CD4-positive, alpha-beta T cell (primary cell): ENCODE measurements around the gene FAM110A. TPM values are rescaled to one million over a fixed set of nuclear protein-coding genes. Genes with fewer than 3 reads are reported as not detected.
"Not testable (repeated sequence)": the region's sequence is repeated elsewhere in the genome, so short reads cannot be mapped to it uniquely, and the experiment has no call there.

Source experiments
- ATAC-seq: fragments of 200-7000 bp; cut with Tn5 transposase; one replicate; pipeline ENCODE4 v1.10.0; 2022; ENCODE audit warnings: mild to moderate bottlenecking; ENCODE audit not compliant: poor library complexity
- CTCF ChIA-PET: fragments of 350-600 bp; sonication (Branson Sonifier 250); formaldehyde crosslinking; loops from one replicate; lab custom pipeline; 2021; ENCODE audit warnings: antibody characterized with exemption, inconsistent platforms; lab: Charles Lee
- POLR2A ChIA-PET: fragments of 350-600 bp; sonication (Branson Sonifier 250); formaldehyde crosslinking; loops from one replicate; lab custom pipeline; 2021; ENCODE audit warnings: antibody characterized with exemption, inconsistent platforms; lab: Charles Lee
- DNase-seq, 14 experiments: peaks; one replicate each; pipeline ENCODE4 v3.0.0-alpha.2; 2013 to 2020; ENCODE audit warnings: mixed read lengths in 2 of 14
- H3K27ac ChIP-seq, 2 donors: one replicate each; pipeline versions ENCODE4 v1.5.1 to v1.7.0; 2013; ENCODE audit warnings: low read length in 2 of 2, low read depth in 1 of 2, mild to moderate bottlenecking in 1 of 2
- H3K27me3 ChIP-seq, 2 experiments: 1 replicate in 1 of 2; 2 replicates in 1 of 2; pipeline versions ENCODE4 v1.6.1 to v1.7.0; 2013; ENCODE audit warnings: low read length in 2 of 2, control low read depth in 1 of 2, mild to moderate bottlenecking in 1 of 2, moderate library complexity in 1 of 2; ENCODE audit not compliant: insufficient read depth in 2 of 2, control insufficient read depth in 1 of 2
- H3K36me3 ChIP-seq: one replicate; pipeline ENCODE4 v1.6.1; 2013; ENCODE audit warnings: low read length, control low read depth; ENCODE audit not compliant: insufficient read depth
- H3K4me1 ChIP-seq: one replicate; pipeline ENCODE4 v1.6.1; 2013; ENCODE audit warnings: low read length, control low read depth; ENCODE audit not compliant: insufficient read depth
- H3K4me3 ChIP-seq: one replicate; pipeline ENCODE4 v1.5.1; 2013; ENCODE audit warnings: mild to moderate bottlenecking, low read length, moderate library complexity
- H3K9me3 ChIP-seq, 2 experiments: 1 replicate in 1 of 2; 2 replicates in 1 of 2; pipeline versions ENCODE4 v1.6.1 to v1.7.0; 2013; ENCODE audit warnings: low read length in 2 of 2, mild to moderate bottlenecking in 2 of 2, control low read depth in 1 of 2, moderate library complexity in 1 of 2; ENCODE audit not compliant: control insufficient read depth in 1 of 2, insufficient read depth in 1 of 2
- H3K27ac Mint-ChIP-seq: one replicate; pipeline ENCODE4 v1.8.0; 2020; ENCODE audit warnings: mixed read lengths
- H3K27me3 Mint-ChIP-seq: one replicate; pipeline ENCODE4 v1.8.0; 2021; ENCODE audit warnings: mixed read lengths
- H3K36me3 Mint-ChIP-seq: one replicate; pipeline ENCODE4 v1.8.0; 2021; ENCODE audit warnings: low read depth, mixed read lengths
- H3K4me1 Mint-ChIP-seq: one replicate; pipeline ENCODE4 v1.8.0; 2021; ENCODE audit warnings: low read depth, mixed read lengths
- H3K4me3 Mint-ChIP-seq: one replicate; pipeline ENCODE4 v1.8.0; 2020; ENCODE audit warnings: mild to moderate bottlenecking, mixed read lengths
- H3K9me3 Mint-ChIP-seq: one replicate; pipeline ENCODE4 v1.8.0; 2020; ENCODE audit warnings: mixed read lengths
- CTCF ChIP-seq: fragments of 200-600 bp; IDR thresholded peaks from one replicate; pipeline ENCODE4 v1.8.0; 2022; ENCODE audit warnings: antibody characterized with exemption, mild to moderate bottlenecking
- intact Hi-C, 2 experiments: fragments of 100-400 bp; cut with DNase I in 1 of 2; cut with micrococcal nuclease in 1 of 2; formaldehyde crosslinking; loops; one replicate each; pipeline versions ENCODE4 v1.15.1 to v1.9.0; 2023 to 2025; cut with DNase I, micrococcal nuclease
- total RNA-seq, 174 experiments: library from RNA in 2 of 174; stranded (reverse) in 2 of 174; gene quantifications; one replicate each; pipeline ENCODE4 v1.2.3 and lab custom pipeline; 2021 to 2026

Gene FAM110A
- total RNA-seq, 2 experiments from 2014 or later = 4.5 to 4.8 TPM

DNA sequence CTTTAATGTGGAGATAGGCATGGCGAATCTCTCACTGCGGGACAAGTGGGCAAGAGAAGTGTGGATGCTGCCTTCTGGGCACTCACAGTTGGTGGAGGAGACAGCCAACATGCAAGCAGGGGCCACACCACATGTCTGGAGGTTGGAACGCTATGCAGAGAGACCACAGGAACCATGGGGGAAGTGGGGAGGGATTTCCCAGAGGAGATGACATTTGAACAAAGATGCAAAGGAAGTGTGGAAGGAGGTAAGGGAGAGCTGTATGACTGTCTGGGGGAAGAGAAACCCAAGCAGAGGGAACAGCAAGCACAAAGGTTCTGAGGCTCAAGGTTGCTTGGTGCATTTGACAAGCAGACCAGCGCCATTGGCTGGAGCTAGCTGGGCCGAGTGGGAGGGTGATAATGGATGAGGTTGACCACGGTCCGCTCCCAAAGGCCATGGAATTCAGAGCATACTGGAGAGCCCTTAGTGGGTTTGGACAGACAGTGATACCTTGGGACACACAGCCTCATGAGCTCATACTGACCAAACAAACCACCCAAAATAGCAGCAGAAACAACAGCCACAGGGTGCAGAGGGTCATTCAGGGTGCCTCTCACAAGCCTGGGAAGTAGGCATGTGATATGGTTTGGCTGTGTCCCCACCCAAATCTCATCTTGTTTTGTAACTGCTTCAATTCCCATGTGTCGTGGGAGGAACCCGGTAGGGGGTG is 7.6 kb upstream of the FAM110A start:
- no peak for ATAC-seq
- H3K9me3 Mint-ChIP-seq = no peaks in the 10 kb centered on the region

DNA sequence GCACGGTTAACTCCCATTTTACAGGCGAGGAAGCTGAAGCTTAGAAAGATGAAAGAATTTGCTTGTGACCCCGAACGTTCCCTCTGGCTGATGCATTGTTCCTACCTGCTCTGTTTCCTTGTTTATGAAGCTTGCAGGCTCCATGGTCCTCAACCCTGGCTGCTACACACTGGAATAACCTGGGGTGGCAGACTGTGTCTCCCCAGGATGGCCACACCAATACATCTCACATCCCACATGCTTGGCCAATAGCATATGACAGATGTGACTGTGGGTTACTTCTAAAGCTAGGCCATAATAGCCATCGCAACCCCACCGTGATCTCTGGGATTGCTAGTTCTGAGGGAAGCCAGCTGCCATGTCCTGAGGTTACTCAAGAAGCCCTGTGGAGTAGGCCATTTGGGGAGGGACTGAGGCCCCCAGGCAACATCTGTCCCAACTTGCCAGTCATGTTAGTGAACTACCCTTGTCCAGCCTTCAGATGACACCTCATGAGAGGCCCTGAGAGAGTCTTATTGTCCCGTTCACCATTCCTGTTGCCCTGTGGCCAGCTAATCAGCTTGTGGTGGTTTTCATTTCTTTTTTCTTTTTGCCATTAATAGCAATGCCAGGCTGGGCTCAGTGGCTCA is 6.7 kb upstream of the FAM110A start:
- CTCF ChIA-PET = interaction anchor here (0.6 kb wide), 1 partner anchor 308 kb away, joined by 3 read pairs; no protein-coding TSS in a partner anchor
- H3K4me1 ChIP-seq = no peaks in the 10 kb centered on the region
- H3K4me1 Mint-ChIP-seq = no peaks in the 10 kb centered on the region
- no peak overlapping the region for H3K27ac Mint-ChIP-seq
- H3K36me3 Mint-ChIP-seq = no peaks in the 10 kb centered on the region
- H3K4me3 ChIP-seq = no peak overlapping the region
- H3K36me3 ChIP-seq = no peaks in the 10 kb centered on the region
- DNase-seq (no peak), ATAC-seq (no peak)
- H3K27me3 ChIP-seq = no peaks in the 10 kb centered on the region
- POLR2A ChIA-PET = no interaction called here
- no peaks in the 10 kb centered on the region for H3K27me3 Mint-ChIP-seq
- TF ChIP-seq CTCF = no peak
- intact Hi-C loops = no loop called here
- H3K9me3 ChIP-seq = no peaks in the 10 kb centered on the region
- H3K4me3 Mint-ChIP-seq = no peak overlapping the region
- no peaks in the 10 kb centered on the region for H3K9me3 Mint-ChIP-seq
- no peak overlapping the region for H3K27ac ChIP-seq

More for the DNA sequence above, 7.6 kb upstream of the FAM110A start:
- no peak for DNase-seq
- H3K9me3 ChIP-seq = no peaks in the 10 kb centered on the region
- Mint-ChIP-seq H3K4me3 (no peak overlapping the region), H3K27ac (no peak overlapping the region), H3K4me1 (no peaks in the 10 kb centered on the region), H3K36me3 (no peaks in the 10 kb centered on the region), H3K27me3 (no peaks in the 10 kb centered on the region)
- no peak for TF ChIP-seq CTCF
- H3K36me3 ChIP-seq = no peaks in the 10 kb centered on the region
- no peak overlapping the region for H3K4me3 ChIP-seq
- no peak overlapping the region for H3K27ac ChIP-seq
- H3K27me3 ChIP-seq = no peaks in the 10 kb centered on the region
- POLR2A ChIA-PET = no interaction called here
- intact Hi-C loops = no loop called here
- H3K4me1 ChIP-seq = no peaks in the 10 kb centered on the region
- CTCF ChIA-PET = no interaction called here

GRCh38 chr20:827981-828380 is 5.5 kb upstream of the FAM110A start:
- H3K27me3 Mint-ChIP-seq, H3K27me3 ChIP-seq, H3K9me3 ChIP-seq, H3K36me3 ChIP-seq, H3K4me3 ChIP-seq, H3K4me3 Mint-ChIP-seq, H3K27ac ChIP-seq, POLR2A ChIA-PET, H3K36me3 Mint-ChIP-seq, DNase-seq, H3K4me1 Mint-ChIP-seq, intact Hi-C loops, H3K9me3 Mint-ChIP-seq, ATAC-seq, H3K27ac Mint-ChIP-seq, H3K4me1 ChIP-seq: not testable (repeated sequence)
- CTCF ChIA-PET = interaction anchor here (0.6 kb wide), 1 partner anchor 616 kb away, joined by 3 read pairs; no protein-coding TSS in a partner anchor
